Measurements from ENCODE around the gene AFTPH.

Gene AFTPH

GRCh38 chr2:64624108-64624610, 100.0 kb downstream of the AFTPH start:
- H3K27me3 ChIP-seq (ENCODE audit: control insufficient read depth, insufficient read depth, low read length), result no peaks in the 10 kb centered on the region
- H3K27ac ChIP-seq, result no peak overlapping the region
- H2AFZ ChIP-seq, result no peak overlapping the region
- no peak for TF ChIP-seq CTCF (IDR thresholded peaks at IDR 0.05)
- no peak overlapping the region for H3K4me3 ChIP-seq (ENCODE audit: low read depth, low read length)
- no peaks in the 10 kb centered on the region for H3K9me3 ChIP-seq (ENCODE audit: control insufficient read depth, low read length)
- no peak overlapping the region for H3K9ac ChIP-seq
- no peaks in the 10 kb centered on the region for H3K79me2 ChIP-seq
- H3K36me3 ChIP-seq (ENCODE audit: control insufficient read depth, insufficient read depth, low read length), result no peaks in the 10 kb centered on the region
- no peaks in the 10 kb centered on the region for H3K4me1 ChIP-seq
- no peak overlapping the region for H3K4me2 ChIP-seq (ENCODE audit: low read length)

GRCh38 chr2:64624862-64625261, 100.7 kb downstream of the AFTPH start:
- H3K9ac ChIP-seq, result no peak overlapping the region
- H3K79me2 ChIP-seq, result no peaks in the 10 kb centered on the region
- H3K27ac ChIP-seq, result no peak overlapping the region
- no peak overlapping the region for H3K4me2 ChIP-seq (ENCODE audit: low read length)
- no peaks in the 10 kb centered on the region for H3K27me3 ChIP-seq (ENCODE audit: control insufficient read depth, insufficient read depth, low read length)
- H3K36me3 ChIP-seq (ENCODE audit: control insufficient read depth, insufficient read depth, low read length), result no peaks in the 10 kb centered on the region
- no peaks in the 10 kb centered on the region for H3K4me1 ChIP-seq
- no peak for TF ChIP-seq CTCF (IDR thresholded peaks at IDR 0.05)
- no peak overlapping the region for H3K4me3 ChIP-seq (ENCODE audit: low read depth, low read length)
- H2AFZ ChIP-seq, result no peak overlapping the region
- H3K9me3 ChIP-seq (ENCODE audit: control insufficient read depth, low read length), result no peaks in the 10 kb centered on the region

GRCh38 chr2:64625299-64626145, 101.4 kb downstream of the AFTPH start:
- Histone ChIP-seq H3K79me2 (no peaks in the 10 kb centered on the region), H3K9me3 (ENCODE audit: control insufficient read depth, low read length) (no peaks in the 10 kb centered on the region), H3K27me3 (ENCODE audit: control insufficient read depth, insufficient read depth, low read length) (no peaks in the 10 kb centered on the region), H3K9ac (no peak overlapping the region), H3K4me3 (ENCODE audit: low read depth, low read length) (no peak overlapping the region), H3K36me3 (ENCODE audit: control insufficient read depth, insufficient read depth, low read length) (no peaks in the 10 kb centered on the region), H3K4me2 (ENCODE audit: low read length) (no peak overlapping the region), H3K4me1 (no peaks in the 10 kb centered on the region), H3K27ac (no peak overlapping the region), H2AFZ (no peak overlapping the region)
- no peak for TF ChIP-seq CTCF (IDR thresholded peaks at IDR 0.05)

- Histone ChIP-seq H3K27me3 (ENCODE audit: control insufficient read depth, insufficient read depth, low read length) (no peaks in the 10 kb centered on the region), H3K27ac (no peak overlapping the region), H3K4me1 (no peaks in the 10 kb centered on the region), H3K4me3 (ENCODE audit: low read depth, low read length) (no peak overlapping the region), H3K4me2 (ENCODE audit: low read length) (no peak overlapping the region), H2AFZ (no peak overlapping the region), H3K9ac (no peak overlapping the region), H3K36me3 (ENCODE audit: control insufficient read depth, insufficient read depth, low read length) (no peaks in the 10 kb centered on the region), H3K9me3 (ENCODE audit: control insufficient read depth, low read length) (no peaks in the 10 kb centered on the region), H3K79me2 (no peaks in the 10 kb centered on the region)
- no peak for TF ChIP-seq CTCF (IDR thresholded peaks at IDR 0.05)
Observed at GRCh38 chr2:64626146-64626809, 102.2 kb downstream of the AFTPH start.

Data from parathyroid adenoma (tissue), 2 donors.